Body of pancreas (tissue), 4 donors: ENCODE data around the gene CCDC27. TPM values are rescaled to one million over a fixed set of nuclear protein-coding genes. Genes with fewer than 3 reads are reported as not detected.

Experiments used
- ATAC-seq: fragments of 150-250 bp; one replicate; pipeline ENCODE4 v1.9.1; 2016
- DNase-seq, 4 donors: peaks; one replicate each; pipeline ENCODE4 v3.0.0-alpha.2; 2019
- H3K27ac ChIP-seq, 4 donors: fragments of 200-600 bp; sonication (generic); 1 replicate in 3 of 4; 2 replicates in 1 of 4; pipeline versions ENCODE4 v1.5.1 to v1.6.1; 2016 to 2019; ENCODE audit warnings: mild to moderate bottlenecking in 1 of 4, mixed read lengths in 1 of 4, moderate library complexity in 1 of 4
- H3K27me3 ChIP-seq, 2 donors: fragments of 200-600 bp; sonication (generic); one replicate each; pipeline ENCODE4 v1.6.0; 2016; ENCODE audit warnings: mild to moderate bottlenecking in 1 of 2
- H3K36me3 ChIP-seq, 2 donors: fragments of 200-600 bp; sonication (generic); replicated peaks in 1 of 2; 2 replicates each; pipeline ENCODE4 v1.5.1; 2016; ENCODE audit warnings: low read depth in 2 of 2; ENCODE audit not compliant: insufficient read depth in 1 of 2
- H3K4me1 ChIP-seq: fragments of 200-600 bp; sonication (generic); one replicate; pipeline ENCODE4 v1.6.0; 2016
- H3K4me3 ChIP-seq, 2 donors: fragments of 200-600 bp; sonication (generic); 1 replicate in 1 of 2; 2 replicates in 1 of 2; pipeline ENCODE4 v1.5.1; 2016 to 2019
- H3K9me3 ChIP-seq, 3 donors: fragments of 200-600 bp; sonication (generic); 1 replicate in 2 of 3; 2 replicates in 1 of 3; pipeline ENCODE4 v1.5.1; 2016
- CTCF ChIP-seq, 7 experiments: fragments of 450-650 bp in 4 of 7; fragments of 200-600 bp in 3 of 7; sonication (generic) in 3 of 7; IDR thresholded peaks; one replicate each; pipeline ENCODE4 v1.5.1; 2016 to 2019; ENCODE audit warnings: antibody characterized with exemption in 7 of 7
- POLR2A ChIP-seq, 3 donors: fragments of 450-650 bp; IDR thresholded peaks; one replicate each; pipeline ENCODE4 v1.6.1; 2016; ENCODE audit warnings: antibody characterized with exemption in 3 of 3, mild to moderate bottlenecking in 2 of 3
- WGBS, 2 donors: methylation state at CpG; one replicate each; pipeline ENCODE4 v1.1.5; 2017; 5-methylcytosine and 5-hydroxymethylcytosine counted together
- intact Hi-C: fragments of 100-400 bp; cut with DNase I; formaldehyde crosslinking; loops from one replicate; pipeline ENCODE4 v1.15.1; 2023
- total RNA-seq, 2 donors: library from RNA; depleted of rRNA; stranded (reverse); fragments of >200 nt; gene quantifications; one replicate each; pipeline ENCODE4 v1.1.0, GENCODE V29; 2016

The CCDC27 gene
- total RNA-seq, 2 donors from 2014 or later, result not detected

GRCh38 chr1:3759796-3760195 is 7.5 kb downstream of the CCDC27 start:
- WGBS, 2 donors, result 50 to 64% methylated on average over 6 of the region's 6 CpGs
- DNase-seq (no peak), ATAC-seq (no peak)
- intact Hi-C loops, result no loop called here
- Histone ChIP-seq H3K36me3 (no peaks in the 10 kb centered on the region), H3K27ac (no peak overlapping the region), H3K4me1 (no peaks in the 10 kb centered on the region), H3K4me3 (no peak overlapping the region), H3K9me3 (no peaks in the 10 kb centered on the region), H3K27me3 (no peaks in the 10 kb centered on the region)
- TF ChIP-seq CTCF (IDR thresholded peaks at IDR 0.05) (no peak), POLR2A (IDR thresholded peaks at IDR 0.05) (no peak)

GRCh38 chr1:3761296-3762010 is 9.2 kb downstream of the CCDC27 start:
- H3K4me3 ChIP-seq, result no peak overlapping the region
- DNase-seq, result no peak
- H3K9me3 ChIP-seq, result no peaks in the 10 kb centered on the region
- H3K4me1 ChIP-seq, result no peaks in the 10 kb centered on the region
- H3K27ac ChIP-seq, result no peak overlapping the region
- intact Hi-C loops, result no loop called here
- no peaks in the 10 kb centered on the region for H3K36me3 ChIP-seq
- 67 to 75% methylated on average over 14 to 15 of the region's 17 CpGs for whole genome bisulfite sequencing, 2 donors
- no peak for TF ChIP-seq POLR2A (IDR thresholded peaks at IDR 0.05)
- no peak for TF ChIP-seq CTCF (IDR thresholded peaks at IDR 0.05)
- no peak for ATAC-seq
- no peaks in the 10 kb centered on the region for H3K27me3 ChIP-seq

GRCh38 chr1:3762151-3762872 is 10.1 kb downstream of the CCDC27 start:
- 40 to 69% methylated on average over 1 to 15 of the region's 15 CpGs for WGBS, 2 donors

GRCh38 chr1:3762873-3763228 is 10.6 kb downstream of the CCDC27 start:
- Histone ChIP-seq H3K9me3 (no peaks in the 10 kb centered on the region), H3K4me1 (peaks cover 11% of the 10 kb centered on the region), H3K4me3 (no peak overlapping the region), H3K27me3 (no peaks in the 10 kb centered on the region), H3K36me3 (no peaks in the 10 kb centered on the region), H3K27ac (no peak overlapping the region)
- no peak for ATAC-seq
- intact Hi-C loops, result no loop called here
- DNase-seq, result no peak
- TF ChIP-seq CTCF (IDR thresholded peaks at IDR 0.05), result no peak
- TF ChIP-seq POLR2A (IDR thresholded peaks at IDR 0.05), result no peak
- 72 to 75% methylated on average over 11 to 12 of the region's 12 CpGs for WGBS, 2 donors

More at GRCh38 chr1:3762151-3762872, 10.1 kb downstream of the CCDC27 start:
- intact Hi-C loops, result no loop called here
- TF ChIP-seq POLR2A (IDR thresholded peaks at IDR 0.05), result no peak
- TF ChIP-seq CTCF (IDR thresholded peaks at IDR 0.05), result no peak
- Histone ChIP-seq H3K4me1 (peaks cover 5% of the 10 kb centered on the region), H3K27me3 (no peaks in the 10 kb centered on the region), H3K36me3 (no peaks in the 10 kb centered on the region), H3K9me3 (no peaks in the 10 kb centered on the region), H3K27ac (no peak overlapping the region), H3K4me3 (no peak overlapping the region)
- ATAC-seq (no peak), DNase-seq (no peak)
